Panc1 (cell line): ENCODE results near the gene PSTPIP1. TPM values are rescaled to one million over a fixed set of nuclear protein-coding genes. Genes with fewer than 3 reads are reported as not detected.

Experiments used
- ATAC-seq: fragments of 200-7000 bp; cut with Tn5 transposase; 2 replicates; pipeline ENCODE4 v1.9.1; 2020; ENCODE audit warnings: mild to moderate bottlenecking, moderate library complexity
- BruUV-seq: library from RNA; stranded (reverse); fragments of 400-500 nt; replicated peaks from 2 replicates; lab custom pipeline; 2021; lab: Mats Ljungman, UMichigan
- CTCF ChIA-PET: fragments of 300-600 bp; sonication (Branson Sonifier 250); formaldehyde crosslinking; loops from one replicate; lab custom pipeline; 2022; ENCODE audit warnings: antibody characterized with exemption; lab: Charles Lee
- POLR2A ChIA-PET: fragments of 300-600 bp; sonication (Branson Sonifier 250); formaldehyde crosslinking; loops from one replicate; lab custom pipeline; 2022; ENCODE audit warnings: antibody characterized with exemption; lab: Charles Lee
- DNase-seq: peaks from one replicate; pipeline ENCODE4 v3.0.0-alpha.2; 2010; ENCODE audit warnings: low read depth, low spot score
- H3K27ac ChIP-seq: 2 replicates; pipeline ENCODE4 v1.5.1; 2011; ENCODE audit warnings: mild to moderate bottlenecking, low read length, inconsistent platforms
- H3K27me3 ChIP-seq: fragments of 200-500 bp; sonication (Bioruptor generic); 2 replicates; pipeline ENCODE4 v1.6.0; 2014; ENCODE audit warnings: low read length, inconsistent platforms; ENCODE audit not compliant: control insufficient read depth, insufficient read depth
- H3K36me3 ChIP-seq: fragments of 200-500 bp; sonication (Bioruptor generic); 2 replicates; pipeline ENCODE4 v1.5.1; 2014; ENCODE audit warnings: inconsistent platforms, mild to moderate bottlenecking, low read length, moderate library complexity; ENCODE audit not compliant: control insufficient read depth, insufficient read depth
- H3K4me1 ChIP-seq: 2 replicates; pipeline ENCODE4 v1.5.1; 2011; ENCODE audit warnings: inconsistent platforms, mild to moderate bottlenecking, low read length, moderate library complexity; ENCODE audit not compliant: control insufficient read depth, insufficient read depth
- H3K4me3 ChIP-seq, 2 experiments: 2 replicates each; pipeline ENCODE4 v1.5.1; 2011 to 2012; ENCODE audit warnings: low read depth in 2 of 2, low read length in 2 of 2, mild to moderate bottlenecking in 2 of 2, inconsistent platforms in 1 of 2, moderate library complexity in 1 of 2
- H3K9me3 ChIP-seq: fragments of 200-500 bp; sonication (Bioruptor generic); 2 replicates; pipeline ENCODE4 v1.5.1; 2014; ENCODE audit warnings: low read depth, mild to moderate bottlenecking, inconsistent platforms, low read length, moderate library complexity; ENCODE audit not compliant: control insufficient read depth, insufficient read depth
- CTCF ChIP-seq: fragments of 450-650 bp; IDR thresholded peaks from 2 replicates; pipeline ENCODE4 v1.5.1; 2017; ENCODE audit warnings: mild to moderate bottlenecking
- POLR2AphosphoS5 ChIP-seq: IDR thresholded peaks from 2 replicates; pipeline ENCODE4 v1.6.1; 2012; ENCODE audit warnings: mild to moderate bottlenecking, low read depth, low read length, moderate library complexity
- REST ChIP-seq, 2 experiments: IDR thresholded peaks; 2 replicates each; pipeline ENCODE4 v1.6.1; 2011 to 2012; ENCODE audit warnings: low read depth in 2 of 2, control low read depth in 1 of 2, low read length in 1 of 2, mild to moderate bottlenecking in 1 of 2, moderate library complexity in 1 of 2; ENCODE audit not compliant: insufficient read depth in 1 of 2
- SIN3A ChIP-seq: IDR thresholded peaks from 2 replicates; pipeline ENCODE4 v1.6.1; 2012; ENCODE audit warnings: low read depth, mild to moderate bottlenecking, low read length, moderate library complexity, borderline replicate concordance; ENCODE audit not compliant: insufficient read depth
- TCF7L2 ChIP-seq: IDR thresholded peaks from 2 replicates; pipeline ENCODE4 v1.6.1; 2011; ENCODE audit warnings: mild to moderate bottlenecking, low read depth, low read length, inconsistent platforms
- in situ Hi-C: cut with HindIII; loops from 2 replicates; pipeline ENCODE4 v1.10.0; 2016; ENCODE audit warnings: low sequenced_read_pairs, low pct_unique_long_range_greater_than_20kb
- intact Hi-C: fragments of 100-400 bp; cut with micrococcal nuclease; formaldehyde crosslinking; loops from one replicate; pipeline ENCODE4 v1.10.0; 2022; ENCODE audit not compliant: unreplicated experiment
- total RNA-seq: library from RNA; stranded (reverse); gene quantifications from one replicate; pipeline ENCODE4 v1.2.1, GENCODE V29; 2021; ENCODE audit not compliant: unreplicated experiment

PSTPIP1 gene
- total RNA-seq, 1 experiment from 2014 or later = 0.46 TPM

GRCh38 chr15:76947454-76947853, 47.5 kb upstream of the PSTPIP1 start:
- H3K27ac ChIP-seq = no peak overlapping the region
- no peak for ATAC-seq
- TF ChIP-seq CTCF (no peak), REST (IDR thresholded peaks at IDR 0.05; ENCODE audit: insufficient read depth in 1 of 2, low read depth in 2 of 2, low read length in 1 of 2) (no peak), TCF7L2 (no peak), POLR2AphosphoS5 (no peak), SIN3A (no peak)
- intact Hi-C loops (no loop called here), in situ Hi-C loops (no loop called here)
- no peaks in the 10 kb centered on the region for H3K27me3 ChIP-seq
- peaks cover 17% of the 10 kb centered on the region; the same call in 1 of the 2 replicates for H3K36me3 ChIP-seq
- BruUV-seq = no TSS peak
- POLR2A ChIA-PET = no interaction called here
- CTCF ChIA-PET = no interaction called here
- H3K4me1 ChIP-seq = no peaks in the 10 kb centered on the region
- H3K9me3 ChIP-seq = no peaks in the 10 kb centered on the region
- DNase-seq = no peak
- H3K4me3 ChIP-seq = no peak overlapping the region

- no peak for TF ChIP-seq TCF7L2
- TF ChIP-seq CTCF = no peak
- TF ChIP-seq SIN3A = no peak
- no peak for TF ChIP-seq POLR2AphosphoS5
- no peak for TF ChIP-seq REST (IDR thresholded peaks at IDR 0.05; ENCODE audit: insufficient read depth in 1 of 2, low read depth in 2 of 2, low read length in 1 of 2)
- Histone ChIP-seq H3K9me3 (no peaks in the 10 kb centered on the region), H3K4me1 (no peaks in the 10 kb centered on the region), H3K27me3 (no peaks in the 10 kb centered on the region), H3K27ac (no peak overlapping the region), H3K36me3 (peaks cover 17% of the 10 kb centered on the region; the same call in 1 of the 2 replicates), H3K4me3 (no peak overlapping the region)
- in situ Hi-C loops = no loop called here
- intact Hi-C loops = no loop called here
- no peak for DNase-seq
- POLR2A ChIA-PET = no interaction called here
- BruUV-seq = no TSS peak
- ATAC-seq = no peak
- CTCF ChIA-PET = no interaction called here
Observed at GRCh38 chr15:76951220-76951619, 43.7 kb upstream of the PSTPIP1 start.
